ENCODE data around the gene ABCA3. TPM values are rescaled to one million over a fixed set of nuclear protein-coding genes. Genes with fewer than 3 reads are reported as not detected.

ABCA3 gene
- total RNA-seq, 1 experiment from 2014 or later, result 1.4 TPM

- DNase-seq (ENCODE audit: low read depth), result no peak
Observed at GRCh38 chr16:2317231-2318020, 23.1 kb downstream of the ABCA3 start.

- no peak for DNase-seq (ENCODE audit: low read depth)
Observed at GRCh38 chr16:2308089-2308962, 32.2 kb downstream of the ABCA3 start.

DNA sequence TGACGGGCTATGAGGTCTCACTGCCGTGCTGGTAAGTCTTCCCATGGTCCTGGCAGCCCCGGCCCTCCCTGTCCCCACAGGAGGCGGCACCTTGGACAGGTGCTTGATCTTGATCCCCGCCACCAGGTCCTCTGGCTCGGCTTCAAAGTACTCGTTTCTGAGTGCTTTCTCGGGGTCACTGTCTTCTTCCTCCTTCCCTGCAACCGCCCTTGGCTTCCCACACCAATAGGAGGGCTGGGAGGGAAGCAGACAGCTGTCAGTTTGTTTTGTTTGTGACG, 40.7 kb downstream of the ABCA3 start:
- DNase-seq (ENCODE audit: low read depth), result no peak

DNA sequence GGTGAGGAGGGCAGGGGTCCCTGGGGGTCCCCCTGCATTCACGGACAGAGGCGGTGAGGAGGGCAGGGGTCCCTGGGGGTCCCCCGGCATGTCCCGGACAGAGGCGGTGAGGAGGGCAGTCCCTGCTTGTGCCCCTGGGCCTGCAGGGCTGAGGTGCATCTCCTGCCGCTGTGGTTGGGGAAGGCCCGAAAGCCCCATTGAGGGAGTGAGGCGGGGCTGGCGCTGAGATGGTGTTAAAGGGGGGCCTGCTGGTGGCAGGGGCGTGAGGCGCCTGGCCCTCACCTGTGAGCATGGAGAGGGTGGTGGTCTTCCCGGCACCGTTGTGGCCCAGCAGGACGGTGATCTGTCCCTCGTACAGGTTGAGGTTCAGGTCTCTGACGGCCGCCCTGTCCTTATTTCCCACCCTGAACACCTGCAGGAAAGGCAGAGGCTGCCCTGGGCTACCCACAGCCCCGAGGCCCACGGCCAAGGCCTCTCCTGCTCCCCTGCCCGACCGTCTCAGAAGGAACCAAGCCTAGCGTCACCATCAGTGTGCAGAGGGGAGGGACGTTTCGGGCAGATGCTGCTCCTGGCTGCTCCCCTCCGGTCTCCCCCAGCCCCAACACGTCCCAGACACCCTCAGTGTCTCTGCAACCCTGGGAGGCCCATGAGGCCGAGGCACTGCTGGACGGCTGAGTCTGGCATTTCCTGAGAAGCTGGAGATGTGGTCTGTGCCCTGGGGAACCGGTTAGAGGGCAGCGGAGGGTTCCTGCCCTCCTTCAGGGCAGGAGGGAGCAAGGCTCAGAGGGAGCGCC, 41.2 kb downstream of the ABCA3 start:
- DNase-seq (ENCODE audit: low read depth), result no peak

GRCh38 chr16:2298621-2299020, 41.9 kb downstream of the ABCA3 start:
- no peak for DNase-seq (ENCODE audit: low read depth)

DNA sequence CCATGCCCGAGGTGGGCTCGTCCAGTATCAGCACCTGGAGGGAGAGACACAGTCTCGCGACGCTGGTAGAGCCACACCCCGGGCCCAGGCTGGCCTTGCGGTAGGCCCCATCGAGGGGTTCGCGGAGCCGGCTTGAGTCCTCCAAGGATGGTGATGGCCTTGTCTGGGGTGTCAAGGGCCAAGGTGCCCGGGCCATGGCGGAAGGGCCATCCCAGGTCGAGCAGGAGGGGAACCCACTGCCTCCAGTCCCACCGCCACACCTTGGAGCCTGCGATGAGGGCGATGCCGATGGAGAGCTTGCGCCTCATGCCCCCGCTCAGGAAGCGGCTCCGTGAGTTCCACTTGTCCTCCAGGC, 43.0 kb downstream of the ABCA3 start:
- no peak for DNase-seq (ENCODE audit: low read depth)

GRCh38 chr16:2296661-2297505, 43.6 kb downstream of the ABCA3 start:
- peak; percentile 52 for DNase-seq (ENCODE audit: low read depth)

GRCh38 chr16:2295056-2295798, 45.3 kb downstream of the ABCA3 start:
- DNase-seq (ENCODE audit: low read depth), result no peak

- no peak for DNase-seq (ENCODE audit: low read depth)
Observed at GRCh38 chr16:2292221-2292620, 48.3 kb downstream of the ABCA3 start.

DNA sequence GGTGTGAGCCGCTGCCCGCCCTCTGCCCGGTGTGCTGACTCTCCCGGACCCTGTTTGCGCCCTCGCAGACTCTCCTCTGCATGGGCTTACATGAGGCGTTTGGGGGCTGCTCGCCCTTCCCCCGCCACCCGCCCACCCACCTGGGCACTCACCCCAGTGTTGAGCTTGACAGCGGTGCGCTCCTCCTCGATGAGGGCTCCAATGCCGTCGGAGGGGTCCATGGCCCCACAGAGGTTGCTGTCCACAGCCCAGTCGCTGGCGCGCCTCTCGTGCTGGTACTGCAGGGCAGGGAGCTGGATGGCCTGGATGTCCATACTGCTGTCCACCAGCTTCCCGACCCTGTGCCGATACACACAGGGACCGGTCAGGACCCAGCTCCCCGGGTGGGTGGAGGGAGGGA, 51.2 kb downstream of the ABCA3 start:
- no peak for DNase-seq (ENCODE audit: low read depth)

- no peak for DNase-seq (ENCODE audit: low read depth)
Observed at GRCh38 chr16:2288726-2289125, 51.8 kb downstream of the ABCA3 start.

DNA sequence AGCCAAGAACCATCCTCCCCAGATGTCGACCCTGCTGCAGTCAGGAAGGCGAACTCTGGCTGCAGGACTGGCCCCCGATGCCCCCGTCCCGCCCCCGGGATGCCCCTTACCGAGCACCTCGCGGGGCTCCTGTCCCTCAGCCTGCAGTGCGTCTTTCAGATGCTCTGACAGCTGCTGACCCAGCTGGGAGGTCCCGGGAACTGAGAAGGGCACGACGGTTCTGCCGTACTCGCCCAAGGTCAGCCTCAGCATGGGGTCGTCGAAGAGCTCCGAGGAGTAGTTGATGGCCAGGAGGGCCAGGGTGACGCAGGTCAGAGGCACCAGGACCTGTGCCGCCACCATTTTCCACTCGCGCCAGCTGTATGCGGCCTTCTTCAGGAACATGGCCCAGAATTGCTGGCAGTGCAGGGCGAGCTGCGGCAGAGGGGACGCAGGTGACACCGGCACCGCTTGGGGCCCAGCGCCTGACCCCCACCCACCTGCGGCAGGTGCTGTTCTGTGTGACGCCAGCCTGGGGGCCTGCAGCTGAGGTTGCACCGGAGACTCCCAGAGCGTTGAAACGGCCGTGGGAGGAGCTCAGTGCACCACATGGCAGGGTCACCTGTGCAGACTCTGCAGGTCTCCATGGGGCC, 52.5 kb downstream of the ABCA3 start:
- DNase-seq (ENCODE audit: low read depth), result no peak

DNA sequence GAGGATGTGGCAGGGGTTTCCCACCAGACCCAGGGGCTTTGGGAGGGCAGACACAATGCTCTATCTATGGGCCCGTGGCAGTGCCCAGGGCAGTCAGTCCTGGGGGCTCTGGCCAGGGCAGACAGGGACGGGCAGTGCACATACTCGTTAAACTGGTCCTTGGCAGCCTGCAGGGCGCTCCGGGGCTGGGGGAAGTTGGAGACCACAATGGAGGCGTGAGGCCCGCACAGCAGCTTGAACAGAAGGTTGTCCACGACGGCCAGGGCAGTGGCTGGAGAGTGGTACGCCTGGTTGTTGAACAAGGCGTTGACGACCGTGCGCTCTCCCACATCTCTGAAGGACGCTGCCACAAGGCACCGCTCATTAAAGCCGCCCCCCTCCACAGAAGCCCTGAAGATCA, 54.0 kb downstream of the ABCA3 start:
- no peak for DNase-seq (ENCODE audit: low read depth)

- DNase-seq (ENCODE audit: low read depth), result no peak
Observed at GRCh38 chr16:2285731-2286191, 54.8 kb downstream of the ABCA3 start.

DNA sequence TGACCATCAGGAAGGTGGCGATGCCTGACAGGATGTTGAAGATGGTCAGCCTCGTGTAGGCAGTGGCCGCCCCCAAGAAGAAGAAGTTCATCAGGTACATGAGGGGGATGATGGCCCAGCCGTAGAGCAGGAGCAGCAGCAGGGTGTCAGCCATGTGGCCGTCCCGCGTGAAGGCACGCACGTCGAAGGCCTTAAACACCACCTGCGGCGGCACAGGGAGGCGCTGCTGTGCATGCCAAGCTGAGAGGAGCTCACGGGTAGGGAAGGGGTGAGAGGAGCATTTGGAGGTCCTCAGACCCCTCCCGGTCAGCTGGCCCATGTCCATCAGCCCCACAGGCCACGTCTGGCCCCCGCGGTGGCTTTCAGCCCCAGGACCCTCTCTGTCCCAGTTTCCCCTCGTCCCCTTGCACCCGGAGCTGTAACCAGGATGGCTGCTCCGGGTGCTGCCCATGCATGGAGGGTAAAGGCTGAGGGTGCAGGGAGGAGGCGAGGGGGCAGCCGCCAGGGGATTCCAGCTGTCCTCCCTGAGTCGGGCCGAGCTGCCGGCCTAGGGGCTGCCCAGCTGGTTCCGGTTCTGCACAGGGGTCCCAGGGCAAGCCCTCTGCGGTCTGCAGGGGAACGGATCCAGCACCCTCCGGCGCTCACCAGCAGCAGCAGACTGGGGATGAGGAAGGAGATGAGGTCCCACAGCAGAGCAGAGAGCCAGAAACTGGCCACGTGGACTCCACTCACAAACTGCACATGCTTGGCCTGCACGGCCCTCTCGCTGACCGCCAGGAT, 55.5 kb downstream of the ABCA3 start:
- no peak for DNase-seq (ENCODE audit: low read depth)

DNA sequence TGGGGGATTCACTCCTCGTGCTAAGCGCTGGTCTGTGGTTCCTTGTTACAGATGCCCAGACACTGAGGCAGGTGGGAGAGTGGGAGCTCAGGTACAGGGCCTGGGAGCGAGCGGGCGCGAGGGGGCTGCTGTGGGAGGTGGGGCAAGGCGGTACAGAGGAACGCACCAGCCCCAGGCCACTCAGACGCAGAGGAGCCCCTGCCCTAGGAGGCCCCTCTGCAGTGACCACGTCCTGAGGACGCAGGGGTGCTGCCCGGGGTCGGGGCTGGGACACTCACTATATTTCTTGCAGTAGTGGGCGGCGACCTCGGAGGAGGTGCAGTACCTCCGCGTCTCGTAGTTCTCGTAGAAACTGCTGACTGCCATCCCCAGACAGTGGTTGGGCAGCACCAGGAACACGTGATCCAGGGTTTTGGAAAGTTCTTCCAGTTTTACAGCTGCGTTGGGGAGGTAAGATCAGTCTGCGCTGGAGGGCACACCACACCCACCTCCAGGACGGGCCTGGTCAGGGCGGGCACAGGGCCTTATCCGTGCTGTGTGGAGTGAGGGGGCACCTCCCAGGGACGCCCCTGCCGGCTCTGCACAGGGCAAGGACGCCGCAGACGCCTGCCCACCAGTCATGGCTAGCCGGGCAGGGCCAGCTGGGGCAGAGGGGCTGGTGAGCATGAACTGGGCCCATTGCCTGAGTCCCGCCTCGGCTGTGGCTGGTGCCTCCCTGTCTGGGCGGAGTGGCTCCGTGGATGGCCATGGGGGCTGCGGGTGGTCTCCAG, 56.3 kb downstream of the ABCA3 start:
- DNase-seq (ENCODE audit: low read depth), result no peak

GRCh38 chr16:2282866-2283555, 57.5 kb downstream of the ABCA3 start:
- no peak for DNase-seq (ENCODE audit: low read depth)

DNA sequence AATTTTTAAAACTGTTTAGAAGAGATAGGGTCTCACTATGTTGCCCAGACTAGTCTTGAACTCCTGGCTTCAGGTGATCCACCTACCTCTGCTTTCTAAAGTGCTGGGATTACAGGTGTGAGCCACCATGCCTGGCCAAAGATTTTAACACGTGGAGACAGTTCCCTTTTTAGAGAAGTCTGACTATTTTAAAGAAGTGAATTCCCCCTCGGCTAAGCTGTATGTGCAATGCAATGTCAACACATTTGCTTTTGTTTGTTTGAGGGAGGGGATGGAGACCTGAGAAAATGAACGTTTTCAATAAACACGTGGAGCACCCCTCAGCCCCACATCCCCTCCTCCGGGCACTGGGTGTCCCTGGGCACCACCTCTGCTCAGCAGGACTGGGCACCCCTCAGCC, 58.3 kb downstream of the ABCA3 start:
- no peak for DNase-seq (ENCODE audit: low read depth)
